A673 (cell line): Measurements from ENCODE around the gene DNLZ.

ENCODE experiments used
- EZH2 ChIP-seq: fragments of 200-600 bp; sonication (generic); IDR thresholded peaks from 2 replicates; pipeline ENCODE4 v1.6.1; 2017; ENCODE audit warnings: borderline replicate concordance, low read depth, mild to moderate bottlenecking, mixed read lengths, antibody characterized with exemption, low read length; ENCODE audit not compliant: poor library complexity, severe bottlenecking
- TF ChIP-seq, protein P1 (sequence below): fragments of 300-800, 200-600 bp; sonication (generic); conservative IDR thresholded peaks from 2 replicates; pipeline ENCODE4 v1.5.1; 2017; ENCODE audit warnings: low read depth, mild to moderate bottlenecking, antibody characterized with exemption, low read length, moderate library complexity, mixed read lengths

DNA sequence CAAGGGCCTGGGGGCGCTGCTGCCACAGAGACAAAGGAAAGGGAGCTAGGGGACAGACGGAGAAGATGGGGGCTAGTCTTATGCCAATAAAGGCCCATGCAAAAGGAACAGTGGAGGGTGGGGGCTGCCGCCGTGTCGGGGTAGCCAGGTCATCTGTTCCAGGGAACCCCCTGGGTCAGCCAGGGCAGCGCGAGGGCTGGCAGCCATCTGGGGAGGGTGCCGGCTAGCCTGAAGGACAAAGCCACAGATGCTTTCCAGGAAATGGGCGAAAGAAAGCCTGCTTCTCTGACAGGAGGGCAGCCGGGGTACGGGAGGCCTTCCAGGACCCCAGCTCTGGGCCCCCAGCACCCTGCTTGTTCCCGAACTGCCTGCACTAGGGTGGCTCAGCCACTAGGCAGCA lies 11.6 kb upstream of the DNLZ start:
- TF ChIP-seq, protein P1, sequence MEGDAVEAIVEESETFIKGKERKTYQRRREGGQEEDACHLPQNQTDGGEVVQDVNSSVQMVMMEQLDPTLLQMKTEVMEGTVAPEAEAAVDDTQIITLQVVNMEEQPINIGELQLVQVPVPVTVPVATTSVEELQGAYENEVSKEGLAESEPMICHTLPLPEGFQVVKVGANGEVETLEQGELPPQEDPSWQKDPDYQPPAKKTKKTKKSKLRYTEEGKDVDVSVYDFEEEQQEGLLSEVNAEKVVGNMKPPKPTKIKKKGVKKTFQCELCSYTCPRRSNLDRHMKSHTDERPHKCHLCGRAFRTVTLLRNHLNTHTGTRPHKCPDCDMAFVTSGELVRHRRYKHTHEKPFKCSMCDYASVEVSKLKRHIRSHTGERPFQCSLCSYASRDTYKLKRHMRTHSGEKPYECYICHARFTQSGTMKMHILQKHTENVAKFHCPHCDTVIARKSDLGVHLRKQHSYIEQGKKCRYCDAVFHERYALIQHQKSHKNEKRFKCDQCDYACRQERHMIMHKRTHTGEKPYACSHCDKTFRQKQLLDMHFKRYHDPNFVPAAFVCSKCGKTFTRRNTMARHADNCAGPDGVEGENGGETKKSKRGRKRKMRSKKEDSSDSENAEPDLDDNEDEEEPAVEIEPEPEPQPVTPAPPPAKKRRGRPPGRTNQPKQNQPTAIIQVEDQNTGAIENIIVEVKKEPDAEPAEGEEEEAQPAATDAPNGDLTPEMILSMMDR = no peak
- no peak for TF ChIP-seq EZH2
